ENCODE measurements around the gene DAND5. TPM values are rescaled to one million over a fixed set of nuclear protein-coding genes. Genes with fewer than 3 reads are reported as not detected.

The DAND5 gene
- total and polyA plus RNA-seq, 9 of the 15 experiments (the other 6 are each of a cell fraction or from before 2014, with no cell fraction given): 0.22 to 0.83 (median 0.60) TPM

DNA sequence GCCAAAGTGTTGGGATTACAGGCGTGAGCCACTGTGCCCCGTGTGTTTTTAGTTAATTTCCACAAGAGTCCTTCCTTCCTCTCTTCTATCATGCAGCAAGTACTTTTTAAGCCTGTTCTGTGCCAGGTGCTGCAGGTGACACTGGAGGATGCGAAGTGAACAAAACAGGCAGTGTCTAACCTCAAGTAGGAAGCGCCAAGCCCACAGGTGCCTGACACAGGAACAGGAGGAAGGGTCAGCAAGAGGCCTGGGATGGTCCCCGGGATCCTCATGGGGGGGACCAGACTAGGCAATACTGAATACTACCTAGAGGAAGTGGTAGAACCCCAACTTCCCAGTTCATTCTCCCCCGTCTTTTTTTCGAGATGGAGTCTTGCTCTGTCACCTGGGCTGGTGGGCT lies 32.8 kb upstream of the DAND5 start:
- in situ Hi-C loops (cut with MboI): no loop called here
- Histone ChIP-seq H3K4me1 (replicated peaks in 1 of 2; ENCODE audit: control insufficient read depth in 2 of 2, insufficient read depth in 2 of 2, low read length in 2 of 2) (peaks cover 43 to 50% of the 10 kb centered on the region in 2 experiments), H2AFZ (ENCODE audit: low read depth, low read length) (peak overlapping the region; percentile 48), H3K79me2 (ENCODE audit: control insufficient read depth, insufficient read depth, low read length) (peaks cover 66% of the 10 kb centered on the region), H3K9ac (ENCODE audit: insufficient read depth in 1 of 2, low read depth in 2 of 2, low read length in 2 of 2) (peak overlapping the region in 1 of 2 experiments; percentile 4; a peak in 1 of 4 replicates), H3K27ac (ENCODE audit: extremely low read depth, low read depth, low read length) (peak overlapping the region; percentile 29; the same call in 2 of the 3 replicates), H4K20me1 (replicated peaks; ENCODE audit: control insufficient read depth, insufficient read depth, low read length) (peaks cover 24% of the 10 kb centered on the region), H3K4me3 (no peak overlapping the region), H3K4me2 (ENCODE audit: insufficient read depth, low read length) (no peak overlapping the region), H3K9me3 (replicated peaks; ENCODE audit: control insufficient read depth, insufficient read depth, low read depth, low read length) (no peaks in the 10 kb centered on the region), H3K27me3 (ENCODE audit: control insufficient read depth in 2 of 2, insufficient read depth in 2 of 2, low read length in 2 of 2) (no peaks in the 10 kb centered on the region), H3K36me3 (ENCODE audit: control insufficient read depth, insufficient read depth, low read length) (peaks cover 36% of the 10 kb centered on the region), H3K9me1 (ENCODE audit: control insufficient read depth, insufficient read depth, low read length) (peaks cover 3% of the 10 kb centered on the region)
- TF ChIP-seq YY1 (IDR thresholded peaks at IDR 0.05; ENCODE audit: borderline replicate concordance in 1 of 3, control insufficient read depth in 1 of 3, extremely low read depth in 1 of 3, insufficient read depth in 3 of 3, insufficient read length in 1 of 3, insufficient replicate concordance in 2 of 3, low read depth in 1 of 3, low read length in 2 of 3): peak in 1 of 3 experiments; percentile 2
- TF ChIP-seq CXXC5 (CRISPR knock-in tag; IDR thresholded peaks at IDR 0.05): no peak
- TF ChIP-seq ZNF121 (CRISPR knock-in tag; conservative IDR thresholded peaks at IDR 0.05): no peak
- TF ChIP-seq ETV5 (CRISPR knock-in tag; IDR thresholded peaks at IDR 0.05; ENCODE audit: low read depth): 0 out of 2 replicates have a peak, but pooled peaks have one; percentile 35
- WGBS (ENCODE audit: insufficient coverage, low coverage, missing lambda C conversion rate): 72% methylated on average over 7 of the region's 7 CpGs
- POLR2A ChIA-PET: interaction anchor here (2.2 kb wide), 1 partner anchor 49 kb away, joined by 11 read pairs; the partner anchor contains the start of gene KLF1
- ATAC-seq (no peak), DNase-seq (ENCODE audit: extremely low read depth in 1 of 4, low spot score in 3 of 4) (no peak), FAIRE-seq (no peak)
- no TSS peak for BruUV-seq (replicated peaks)
- intact Hi-C loops (cut with micrococcal nuclease): loop anchor here (5.0 kb wide), 1 partner anchor 49 kb away; the partner anchor contains the start of gene KLF1
- CTCF ChIA-PET (ENCODE audit: low intra/inter-chr PET ratio): no interaction called here

Measured in K562 (cell line).